Peyer's patch (tissue), 4 donors: ENCODE data around the gene UBXN11. TPM values are rescaled to one million over a fixed set of nuclear protein-coding genes. Genes with fewer than 3 reads are reported as not detected.
A peak's percentile ranks its signal among the peaks of the same experiment; 100 is the strongest.

Experiments
- DNase-seq, 3 donors: peaks; one replicate each; pipeline ENCODE4 v3.0.0-alpha.2; 2017 to 2019
- H3K27ac ChIP-seq, 4 donors: fragments of 200-600 bp; sonication (generic); one replicate each; pipeline ENCODE4 v1.5.1; 2016 to 2019
- H3K27me3 ChIP-seq, 2 donors: fragments of 200-600 bp; sonication (generic); one replicate each; pipeline ENCODE4 v1.5.1; 2019
- H3K36me3 ChIP-seq, 3 donors: fragments of 200-600 bp; sonication (generic); one replicate each; pipeline ENCODE4 v1.5.1; 2016 to 2019
- H3K4me1 ChIP-seq, 4 donors: fragments of 200-600 bp; sonication (generic); one replicate each; pipeline ENCODE4 v1.5.1; 2016 to 2019
- H3K4me3 ChIP-seq, 4 donors: fragments of 200-600 bp; sonication (generic); 1 replicate in 3 of 4; 2 replicates in 1 of 4; pipeline ENCODE4 v1.5.1; 2016 to 2019; ENCODE audit warnings: mild to moderate bottlenecking in 1 of 4
- H3K9me3 ChIP-seq, 4 donors: fragments of 200-600 bp; sonication (generic); one replicate each; pipeline ENCODE4 v1.5.1; 2016 to 2019; ENCODE audit warnings: mild to moderate bottlenecking in 1 of 4
- POLR2A ChIP-seq, 2 donors: fragments of 450-650 bp; IDR thresholded peaks; one replicate each; pipeline ENCODE4 v1.5.1; 2017; ENCODE audit warnings: antibody characterized with exemption in 2 of 2, mild to moderate bottlenecking in 2 of 2, moderate library complexity in 2 of 2
- total RNA-seq, 4 donors: library from RNA; depleted of rRNA; stranded (reverse); fragments of >200 nt; gene quantifications; one replicate each; pipeline ENCODE4 v1.1.0, GENCODE V29; 2016
- TF ChIP-seq, protein P1 (sequence below), 6 experiments: fragments of 450-650 bp in 4 of 6; fragments of 200-600 bp in 2 of 6; sonication (generic) in 1 of 6; IDR thresholded peaks; one replicate each; pipeline ENCODE4 v1.5.1; 2017 to 2019; ENCODE audit warnings: antibody characterized with exemption in 6 of 6, mild to moderate bottlenecking in 3 of 6, moderate library complexity in 1 of 6

UBXN11 gene
- total RNA-seq, 4 donors from 2014 or later = 3.9 to 68.5 (median 18.2) TPM

GRCh38 chr1:26340047-26340481 lies 33.6 kb upstream of the UBXN11 start:
- no peak for DNase-seq
- Histone ChIP-seq H3K9me3 (no peaks in the 10 kb centered on the region), H3K4me3 (no peak overlapping the region)

DNA sequence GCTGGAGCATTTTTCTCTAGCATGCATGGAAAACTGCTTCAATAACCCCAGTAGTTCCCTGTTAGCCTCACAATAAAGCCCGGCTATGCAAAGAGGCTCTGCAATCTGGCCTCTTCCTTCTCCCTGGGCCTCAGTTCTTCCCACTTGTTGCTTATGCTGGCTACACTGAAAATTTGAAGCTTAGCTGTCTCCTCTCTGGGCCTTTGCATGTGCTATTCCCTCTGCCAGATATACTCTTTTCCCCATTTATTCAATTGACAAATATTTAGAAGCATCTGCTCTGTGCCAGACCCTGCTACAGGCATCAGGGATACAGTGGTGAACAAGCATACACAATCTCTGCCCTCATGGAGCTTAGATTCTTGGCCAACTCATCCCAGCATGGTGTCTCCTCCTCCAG lies 32.2 kb upstream of the UBXN11 start:
- TF ChIP-seq POLR2A (IDR thresholded peaks at IDR 0.05) = no peak
- TF ChIP-seq, protein P1, sequence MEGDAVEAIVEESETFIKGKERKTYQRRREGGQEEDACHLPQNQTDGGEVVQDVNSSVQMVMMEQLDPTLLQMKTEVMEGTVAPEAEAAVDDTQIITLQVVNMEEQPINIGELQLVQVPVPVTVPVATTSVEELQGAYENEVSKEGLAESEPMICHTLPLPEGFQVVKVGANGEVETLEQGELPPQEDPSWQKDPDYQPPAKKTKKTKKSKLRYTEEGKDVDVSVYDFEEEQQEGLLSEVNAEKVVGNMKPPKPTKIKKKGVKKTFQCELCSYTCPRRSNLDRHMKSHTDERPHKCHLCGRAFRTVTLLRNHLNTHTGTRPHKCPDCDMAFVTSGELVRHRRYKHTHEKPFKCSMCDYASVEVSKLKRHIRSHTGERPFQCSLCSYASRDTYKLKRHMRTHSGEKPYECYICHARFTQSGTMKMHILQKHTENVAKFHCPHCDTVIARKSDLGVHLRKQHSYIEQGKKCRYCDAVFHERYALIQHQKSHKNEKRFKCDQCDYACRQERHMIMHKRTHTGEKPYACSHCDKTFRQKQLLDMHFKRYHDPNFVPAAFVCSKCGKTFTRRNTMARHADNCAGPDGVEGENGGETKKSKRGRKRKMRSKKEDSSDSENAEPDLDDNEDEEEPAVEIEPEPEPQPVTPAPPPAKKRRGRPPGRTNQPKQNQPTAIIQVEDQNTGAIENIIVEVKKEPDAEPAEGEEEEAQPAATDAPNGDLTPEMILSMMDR (IDR thresholded peaks at IDR 0.05) = no peak
- Histone ChIP-seq H3K4me1 (peaks cover 0 to 17% (median 3%) of the 10 kb centered on the region in 4 donors), H3K4me3 (no peak overlapping the region), H3K27ac (no peak overlapping the region), H3K27me3 (no peaks in the 10 kb centered on the region), H3K9me3 (no peaks in the 10 kb centered on the region), H3K36me3 (no peaks in the 10 kb centered on the region)
- DNase-seq = no peak

More at GRCh38 chr1:26340047-26340481, 33.6 kb upstream of the UBXN11 start:
- no peak for TF ChIP-seq POLR2A (IDR thresholded peaks at IDR 0.05)
- TF ChIP-seq, protein P1 (IDR thresholded peaks at IDR 0.05) = no peak
- Histone ChIP-seq H3K36me3 (no peaks in the 10 kb centered on the region), H3K4me1 (peaks cover 0 to 17% (median 3%) of the 10 kb centered on the region in 4 donors), H3K27me3 (no peaks in the 10 kb centered on the region), H3K27ac (no peak overlapping the region)

- Histone ChIP-seq H3K4me3 (no peak overlapping the region), H3K9me3 (no peaks in the 10 kb centered on the region), H3K4me1 (peaks cover 0 to 17% (median 3%) of the 10 kb centered on the region in 4 donors), H3K36me3 (no peaks in the 10 kb centered on the region), H3K27ac (no peak overlapping the region), H3K27me3 (no peaks in the 10 kb centered on the region)
- no peak for DNase-seq
- TF ChIP-seq, protein P1 (IDR thresholded peaks at IDR 0.05) = no peak
- no peak for TF ChIP-seq POLR2A (IDR thresholded peaks at IDR 0.05)
Observed at GRCh38 chr1:26337625-26338024, 31.2 kb upstream of the UBXN11 start.

- no peak overlapping the region for H3K4me3 ChIP-seq
- TF ChIP-seq, protein P1 (IDR thresholded peaks at IDR 0.05) = no peak
- TF ChIP-seq POLR2A (IDR thresholded peaks at IDR 0.05) = no peak
- H3K4me1 ChIP-seq = peaks cover 0 to 17% (median 3%) of the 10 kb centered on the region in 4 donors
- no peaks in the 10 kb centered on the region for H3K36me3 ChIP-seq
- no peak for DNase-seq
- no peaks in the 10 kb centered on the region for H3K27me3 ChIP-seq
- no peaks in the 10 kb centered on the region for H3K9me3 ChIP-seq
- peak overlapping the region in 2 of 4 donors; percentile 53 to 60 for H3K27ac ChIP-seq
Observed at GRCh38 chr1:26337206-26337535, 30.7 kb upstream of the UBXN11 start.

DNA sequence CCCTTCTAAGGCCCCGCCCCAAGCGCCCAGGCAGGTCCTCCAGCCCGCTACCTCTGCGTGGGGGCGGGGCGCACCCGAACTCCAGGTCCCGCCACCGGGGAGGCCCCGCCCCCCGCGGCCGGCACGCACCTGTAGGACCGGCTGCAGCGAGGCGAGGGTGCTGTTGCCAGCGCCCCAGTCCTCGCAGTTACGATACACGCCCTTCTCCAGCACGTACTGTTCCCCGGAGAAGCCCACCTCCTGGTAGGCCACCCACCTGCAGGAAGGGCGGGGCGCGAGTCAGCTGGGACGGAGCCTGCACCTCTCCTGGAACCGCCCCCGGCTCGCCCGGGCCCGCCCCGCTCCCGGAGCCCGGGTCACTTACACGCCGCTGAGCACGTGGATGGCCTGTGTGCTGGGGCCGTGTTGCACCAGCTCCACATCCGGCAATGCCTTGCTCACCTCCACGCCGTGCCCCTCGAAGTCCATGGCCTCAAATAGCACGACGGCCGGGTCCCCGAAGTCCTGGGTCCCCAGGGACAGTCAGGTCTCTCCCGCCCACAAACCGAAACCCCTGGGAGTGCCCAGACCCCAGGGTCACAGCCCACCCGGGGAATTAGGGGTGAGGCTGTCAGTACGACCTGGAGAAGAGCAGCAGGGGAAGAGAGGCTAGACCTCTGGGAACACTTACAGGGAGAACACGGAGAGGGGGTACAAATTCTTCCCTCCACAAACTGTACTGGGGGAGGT lies 30.2 kb upstream of the UBXN11 start:
- no peaks in the 10 kb centered on the region for H3K27me3 ChIP-seq
- H3K4me3 ChIP-seq = peak overlapping the region; percentile 42 to 61 (median 50)
- no peaks in the 10 kb centered on the region for H3K36me3 ChIP-seq
- no peaks in the 10 kb centered on the region for H3K9me3 ChIP-seq
- peak; percentile 96 to 98 (median 96) for DNase-seq
- TF ChIP-seq POLR2A (IDR thresholded peaks at IDR 0.05) = peak in 1 of 2 donors; percentile 7
- TF ChIP-seq, protein P1 (IDR thresholded peaks at IDR 0.05) = no peak
- peaks cover 0 to 17% (median 3%) of the 10 kb centered on the region in 4 donors for H3K4me1 ChIP-seq
- peak overlapping the region in 3 of 4 donors; percentile 49 to 60 (median 53) for H3K27ac ChIP-seq
